OCI-LY3 (cell line): ENCODE results near the gene ZNF593OS.

Experiments used
- CTCF ChIP-seq: fragments of 200-600, 300-600 bp; sonication (generic); IDR thresholded peaks from 2 replicates; pipeline ENCODE4 v1.5.1; 2014; ENCODE audit warnings: antibody characterized with exemption, low read length, low read depth
- EZH2phosphoT487 ChIP-seq: fragments of 200-600 bp; shearing (Covaris generic); IDR thresholded peaks from 2 replicates; pipeline ENCODE4 v1.6.1; 2018; ENCODE audit warnings: antibody characterized with exemption, mixed run types, low read depth

GRCh38 chr1:26126321-26127084 lies 45.1 kb downstream of the ZNF593OS start:
- TF ChIP-seq CTCF = no peak
- TF ChIP-seq EZH2phosphoT487 = no peak
